ENCODE measurements around the gene ANKRD44. TPM values are rescaled to one million over a fixed set of nuclear protein-coding genes. Genes with fewer than 3 reads are reported as not detected.

ANKRD44 gene
- total and polyA plus RNA-seq, 2 experiments from 2014 or later = 2.9 to 4.9 TPM

DNA sequence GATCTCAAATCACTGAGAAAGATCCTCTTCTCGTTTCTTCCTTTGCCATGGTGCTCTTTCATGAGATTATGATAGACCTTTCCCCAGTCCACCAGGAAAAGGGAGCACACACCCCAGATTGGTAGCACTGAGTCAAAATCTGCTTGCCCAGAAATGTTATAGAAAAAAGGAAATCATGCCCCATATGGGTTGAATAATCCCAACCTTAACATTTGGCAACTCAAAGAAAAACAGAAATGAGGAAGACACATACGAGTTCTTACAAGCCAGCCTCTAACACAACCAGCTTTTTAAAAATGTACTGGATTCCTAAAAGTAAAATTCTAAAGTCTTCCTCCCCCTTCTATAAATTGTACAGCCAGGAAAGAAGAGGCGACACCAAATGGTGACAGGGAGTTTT is 103.0 kb downstream of the ANKRD44 start:
- no peaks in the 10 kb centered on the region for H3K36me3 ChIP-seq (ENCODE audit: low read depth)
- no peak for DNase-seq
- H3K9me3 ChIP-seq (ENCODE audit: low read depth) = no peaks in the 10 kb centered on the region
- no peak overlapping the region for H3K4me2 ChIP-seq (ENCODE audit: unreplicated experiment)
- TF ChIP-seq EZH2phosphoT487 (IDR thresholded peaks at IDR 0.05; ENCODE audit: insufficient read depth, low read depth) = no peak
- TF ChIP-seq EZH2 (IDR thresholded peaks at IDR 0.05; ENCODE audit: insufficient read depth, poor library complexity, severe bottlenecking) = no peak
- H3K9me2 ChIP-seq (ENCODE audit: insufficient read depth) = no peaks in the 10 kb centered on the region
- WGBS, 2 experiments (ENCODE audit: low coverage in 1 of 2, low lambda C conversion rate in 2 of 2, missing lambda C conversion rate in 2 of 2) = 90 to 92% methylated on average over 3 of the region's 3 CpGs
- no peaks in the 10 kb centered on the region for H3K79me2 ChIP-seq (ENCODE audit: insufficient read depth)
- no peak overlapping the region for H2AFZ ChIP-seq
- no peak overlapping the region for H3K27ac ChIP-seq
- H3K9ac ChIP-seq = no peak overlapping the region
- no peak overlapping the region for H3K4me3 ChIP-seq
- in situ Hi-C loops (cut with MboI) = loop anchor here (10.0 kb wide), 1 partner anchor 87 kb away; no protein-coding TSS in a partner anchor
- peaks cover 19% of the 10 kb centered on the region for H3K4me1 ChIP-seq (ENCODE audit: insufficient read depth)
- no peaks in the 10 kb centered on the region for H3F3A ChIP-seq (ENCODE audit: insufficient read depth)
- no peaks in the 10 kb centered on the region for H3K27me3 ChIP-seq (replicated peaks; ENCODE audit: insufficient read depth)
- H4K20me1 ChIP-seq (ENCODE audit: insufficient read depth) = no peaks in the 10 kb centered on the region

- Histone ChIP-seq H2AFZ (no peak overlapping the region), H3K4me2 (ENCODE audit: unreplicated experiment) (no peak overlapping the region), H3K27ac (no peak overlapping the region), H3K9ac (no peak overlapping the region), H3K4me3 (no peak overlapping the region), H4K20me1 (ENCODE audit: insufficient read depth) (no peaks in the 10 kb centered on the region), H3K9me3 (ENCODE audit: low read depth) (no peaks in the 10 kb centered on the region), H3K79me2 (ENCODE audit: insufficient read depth) (no peaks in the 10 kb centered on the region), H3K36me3 (ENCODE audit: low read depth) (no peaks in the 10 kb centered on the region), H3F3A (ENCODE audit: insufficient read depth) (no peaks in the 10 kb centered on the region), H3K4me1 (ENCODE audit: insufficient read depth) (peaks cover 19% of the 10 kb centered on the region), H3K9me2 (ENCODE audit: insufficient read depth) (no peaks in the 10 kb centered on the region), H3K27me3 (replicated peaks; ENCODE audit: insufficient read depth) (no peaks in the 10 kb centered on the region)
- 28 to 51% methylated on average over 2 of the region's 2 CpGs for WGBS, 2 experiments (ENCODE audit: low coverage in 1 of 2, low lambda C conversion rate in 2 of 2, missing lambda C conversion rate in 2 of 2)
- TF ChIP-seq EZH2 (IDR thresholded peaks at IDR 0.05; ENCODE audit: insufficient read depth, poor library complexity, severe bottlenecking) (no peak), EZH2phosphoT487 (IDR thresholded peaks at IDR 0.05; ENCODE audit: insufficient read depth, low read depth) (no peak)
- in situ Hi-C loops (cut with MboI) = loop anchor here (10.0 kb wide), 1 partner anchor 88 kb away; no protein-coding TSS in a partner anchor
- DNase-seq = peak; percentile 21
Observed at GRCh38 chr2:197207106-197207505, 103.5 kb downstream of the ANKRD44 start.

DNA sequence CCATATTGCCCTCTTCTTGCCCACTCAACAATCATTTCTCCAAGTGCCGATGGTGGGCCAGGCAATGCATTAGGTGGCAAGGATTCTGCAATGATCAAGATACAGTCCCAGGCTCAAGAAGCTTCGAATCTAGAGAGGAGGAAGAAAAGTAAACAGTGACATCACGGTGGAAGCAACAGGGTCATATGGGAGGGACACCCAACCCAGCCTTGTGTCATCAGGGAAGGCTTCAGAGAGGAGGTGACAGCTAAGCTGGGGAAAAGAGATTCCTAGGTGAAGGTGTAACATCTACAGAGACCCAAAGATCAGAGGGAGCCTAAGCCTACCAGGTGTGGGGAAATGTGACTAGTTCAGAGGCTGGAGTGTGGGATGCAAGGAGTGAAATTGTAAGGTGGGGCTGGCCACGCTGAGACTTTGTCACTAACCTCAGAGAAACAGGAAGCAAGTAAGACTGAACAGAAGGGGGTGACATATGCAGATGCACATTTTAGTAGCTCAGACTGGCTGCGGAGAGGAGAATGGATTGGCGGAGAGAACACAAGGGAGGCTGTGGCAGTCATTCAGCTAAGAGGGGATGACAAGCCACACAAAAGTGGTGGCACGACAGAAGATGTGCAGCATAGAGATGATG is 104.9 kb downstream of the ANKRD44 start:
- Histone ChIP-seq H3F3A (ENCODE audit: insufficient read depth) (no peaks in the 10 kb centered on the region), H3K4me1 (ENCODE audit: insufficient read depth) (peaks cover 19% of the 10 kb centered on the region), H3K4me3 (no peak overlapping the region), H3K36me3 (ENCODE audit: low read depth) (no peaks in the 10 kb centered on the region), H3K9me2 (ENCODE audit: insufficient read depth) (no peaks in the 10 kb centered on the region), H2AFZ (no peak overlapping the region), H3K4me2 (ENCODE audit: unreplicated experiment) (no peak overlapping the region), H4K20me1 (ENCODE audit: insufficient read depth) (no peaks in the 10 kb centered on the region), H3K9ac (no peak overlapping the region), H3K79me2 (ENCODE audit: insufficient read depth) (no peaks in the 10 kb centered on the region), H3K9me3 (ENCODE audit: low read depth) (no peaks in the 10 kb centered on the region), H3K27me3 (replicated peaks; ENCODE audit: insufficient read depth) (no peaks in the 10 kb centered on the region), H3K27ac (no peak overlapping the region)
- WGBS, 2 experiments (ENCODE audit: low coverage in 1 of 2, low lambda C conversion rate in 2 of 2, missing lambda C conversion rate in 2 of 2) = 87 to 90% methylated on average over 7 of the region's 7 CpGs
- no peak for DNase-seq
- no peak for TF ChIP-seq EZH2phosphoT487 (IDR thresholded peaks at IDR 0.05; ENCODE audit: insufficient read depth, low read depth)
- in situ Hi-C loops (cut with MboI) = loop anchor here (10.0 kb wide), 1 partner anchor 89 kb away; no protein-coding TSS in a partner anchor

DNA sequence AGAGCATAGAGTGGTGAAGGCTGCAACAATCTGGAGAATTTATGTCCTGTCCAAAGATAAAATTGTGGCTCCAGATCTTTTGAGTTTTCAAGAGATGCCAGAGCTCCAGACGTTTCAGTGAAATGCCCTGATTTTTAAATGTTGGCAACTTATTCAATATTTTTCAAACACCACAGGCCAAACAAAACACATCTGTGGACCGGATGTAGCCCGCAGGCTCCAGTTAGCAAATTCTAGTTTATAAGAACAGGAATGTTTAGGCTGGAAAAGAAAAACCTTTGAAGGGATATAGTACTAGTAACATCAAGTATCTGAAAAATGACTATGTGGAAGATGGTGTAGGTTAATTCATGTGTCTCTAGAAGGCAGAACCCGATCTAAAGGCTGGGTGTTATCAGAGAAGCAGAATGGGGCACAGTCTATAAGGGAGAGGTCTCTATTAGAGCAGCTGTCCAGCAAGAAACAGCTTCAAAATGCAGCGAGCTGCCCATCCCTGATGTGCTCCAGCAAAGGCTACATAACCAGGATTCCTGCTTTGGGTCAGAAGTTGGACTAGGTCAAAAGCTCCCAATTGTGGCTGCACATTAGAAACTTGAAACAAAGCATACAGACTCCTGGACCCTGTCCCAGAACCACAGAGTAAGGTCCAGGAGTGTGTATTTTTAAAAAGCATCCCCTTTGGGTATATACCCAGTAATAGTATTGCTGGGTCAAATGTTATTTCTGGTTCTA is 105.9 kb downstream of the ANKRD44 start:
- no peak overlapping the region for H3K4me3 ChIP-seq
- no peak for TF ChIP-seq EZH2 (IDR thresholded peaks at IDR 0.05; ENCODE audit: insufficient read depth, poor library complexity, severe bottlenecking)
- no peak for TF ChIP-seq EZH2phosphoT487 (IDR thresholded peaks at IDR 0.05; ENCODE audit: insufficient read depth, low read depth)
- no peak overlapping the region for H3K27ac ChIP-seq
- H3F3A ChIP-seq (ENCODE audit: insufficient read depth) = no peaks in the 10 kb centered on the region
- DNase-seq = peak; percentile 26
- no peaks in the 10 kb centered on the region for H4K20me1 ChIP-seq (ENCODE audit: insufficient read depth)
- H3K9ac ChIP-seq = no peak overlapping the region
- H3K9me2 ChIP-seq (ENCODE audit: insufficient read depth) = no peaks in the 10 kb centered on the region
- H3K36me3 ChIP-seq (ENCODE audit: low read depth) = no peaks in the 10 kb centered on the region
- H3K4me1 ChIP-seq (ENCODE audit: insufficient read depth) = peaks cover 19% of the 10 kb centered on the region
- H3K79me2 ChIP-seq (ENCODE audit: insufficient read depth) = no peaks in the 10 kb centered on the region
- 16 to 18% methylated on average over 5 of the region's 5 CpGs for WGBS, 2 experiments (ENCODE audit: low coverage in 1 of 2, low lambda C conversion rate in 2 of 2, missing lambda C conversion rate in 2 of 2)
- H3K4me2 ChIP-seq (ENCODE audit: unreplicated experiment) = no peak overlapping the region
- no peak overlapping the region for H2AFZ ChIP-seq
- in situ Hi-C loops (cut with MboI) = loop anchor here (10.0 kb wide), 1 partner anchor 90 kb away; no protein-coding TSS in a partner anchor
- H3K27me3 ChIP-seq (replicated peaks; ENCODE audit: insufficient read depth) = no peaks in the 10 kb centered on the region
- no peaks in the 10 kb centered on the region for H3K9me3 ChIP-seq (ENCODE audit: low read depth)
